NK-92 treated with Interleukin-12 subunit alpha and Interleukin-12 subunit beta, amount 100 ng/mL, for 24 hours (cell line): Measurements from ENCODE around the gene ZPBP.
"Not testable (repeated sequence)": the region's sequence is repeated elsewhere in the genome, so short reads cannot be mapped to it uniquely, and the experiment has no call there.

Source experiments
- DNase-seq: peaks from one replicate; lab custom pipeline; 2025; lab: John Stamatoyannopoulos, UW

Gene ZPBP

GRCh38 chr7:50092579-50093491 is at the start of gene ZPBP:
Gene ZPBP, minus strand, starts transcription at chr7:50093246. Its CDS starts 52 bp downstream, at chr7:50093194.
- DNase-seq = no peak

- no peak for DNase-seq
Observed at GRCh38 chr7:50142425-50143017, 49.5 kb upstream of the ZPBP start.

DNA sequence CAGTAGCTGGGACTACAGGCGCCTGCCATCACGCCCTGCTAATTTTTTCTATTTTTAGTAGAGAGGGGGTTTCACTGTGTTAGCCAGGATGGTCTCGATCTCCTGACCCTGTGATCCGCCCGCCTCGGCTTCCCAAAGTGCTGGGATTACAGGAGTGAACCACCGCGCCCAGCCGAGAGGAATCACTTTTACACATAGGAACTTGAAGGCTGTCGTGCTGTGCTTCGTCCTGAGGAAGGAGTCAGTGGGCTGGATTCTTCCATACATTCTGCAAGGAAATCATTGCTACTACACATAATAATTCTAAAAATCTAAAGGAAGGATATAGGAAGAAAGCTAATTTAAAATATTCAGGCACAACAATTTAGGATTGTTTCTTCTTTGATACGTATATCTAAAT is 48.8 kb upstream of the ZPBP start:
- DNase-seq = no peak

GRCh38 chr7:50141131-50141530 is 48.1 kb upstream of the ZPBP start:
- no peak for DNase-seq

DNA sequence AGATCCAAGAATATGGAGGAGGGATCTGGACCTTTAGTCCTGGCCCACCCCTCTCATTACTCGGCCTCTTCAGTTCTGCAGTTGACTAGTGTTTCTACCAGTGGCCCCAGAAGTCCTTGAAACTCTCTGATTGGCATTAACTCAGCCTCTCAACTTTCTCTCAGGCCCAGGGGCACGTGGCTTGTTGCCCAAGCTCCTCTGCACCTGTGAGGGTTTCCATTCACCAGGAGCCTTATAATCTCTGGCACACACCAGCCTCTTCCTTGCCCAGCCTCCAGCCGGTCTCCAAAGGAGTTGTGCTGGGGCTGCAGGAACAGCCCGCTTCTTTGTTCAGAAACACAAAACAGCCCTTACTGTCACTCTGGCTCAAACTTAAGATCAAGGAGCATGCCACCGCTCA is 47.6 kb upstream of the ZPBP start:
- DNase-seq = no peak

- no peak for DNase-seq
Observed at GRCh38 chr7:50138101-50138500, 45.1 kb upstream of the ZPBP start.

GRCh38 chr7:50125766-50126165 is 32.7 kb upstream of the ZPBP start:
- no peak for DNase-seq

DNA sequence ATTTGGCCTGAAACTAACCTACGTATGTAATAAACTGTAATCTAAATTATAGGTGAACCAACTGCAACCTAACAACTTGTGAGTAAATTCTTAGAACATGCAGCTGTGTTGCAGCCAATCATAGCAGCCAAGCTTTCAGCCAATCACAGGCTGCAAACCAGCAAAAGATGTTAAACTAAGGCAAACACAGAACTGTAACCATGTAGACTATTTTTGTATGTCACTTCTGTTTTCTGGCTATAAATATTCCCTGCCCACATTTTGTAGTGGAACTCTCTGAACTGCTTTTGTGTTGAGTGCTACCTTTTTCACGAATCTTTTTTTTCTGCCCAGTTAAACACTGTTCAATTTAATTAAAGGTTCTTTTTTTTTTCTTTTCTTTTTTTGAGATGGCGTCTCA is 28.2 kb upstream of the ZPBP start:
- no peak for DNase-seq

DNA sequence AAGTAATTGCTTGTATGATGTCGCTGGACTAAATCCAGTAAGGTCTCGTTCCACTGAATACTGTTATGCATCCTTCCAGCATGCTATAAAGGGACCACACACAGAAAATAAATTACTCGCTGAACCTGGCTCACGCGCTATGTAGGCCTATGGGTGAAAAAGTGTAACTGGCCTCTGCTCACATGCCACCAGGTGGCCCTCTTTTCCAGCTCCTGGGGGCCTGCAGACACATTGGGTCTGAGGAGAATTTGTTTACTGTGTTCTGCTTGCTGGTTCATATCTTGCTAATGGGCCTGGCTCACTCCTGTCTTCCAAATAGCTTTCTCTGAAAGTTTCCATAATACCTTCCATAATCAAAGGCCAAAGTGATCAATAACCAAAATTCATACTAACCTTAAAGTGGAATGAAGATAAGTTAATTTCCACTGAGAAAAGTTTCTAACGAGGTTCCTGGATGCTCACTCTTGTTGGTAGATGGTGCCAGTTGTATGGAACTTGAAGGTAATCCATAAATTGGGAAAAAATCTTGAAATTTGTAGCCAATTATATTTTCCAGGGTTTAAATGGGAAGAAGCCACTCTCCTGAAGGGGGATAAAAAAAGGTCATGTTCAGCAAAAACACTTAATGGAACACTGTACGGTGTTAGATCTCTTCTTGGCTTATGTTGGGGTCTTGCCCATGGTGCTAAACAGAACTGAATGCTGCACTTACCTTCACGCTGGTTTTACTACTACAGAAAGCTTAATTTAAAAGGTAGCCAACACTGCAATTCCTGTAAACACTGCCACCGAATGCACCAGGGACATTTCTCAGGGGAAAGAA is 27.0 kb upstream of the ZPBP start:
- DNase-seq = no peak

DNA sequence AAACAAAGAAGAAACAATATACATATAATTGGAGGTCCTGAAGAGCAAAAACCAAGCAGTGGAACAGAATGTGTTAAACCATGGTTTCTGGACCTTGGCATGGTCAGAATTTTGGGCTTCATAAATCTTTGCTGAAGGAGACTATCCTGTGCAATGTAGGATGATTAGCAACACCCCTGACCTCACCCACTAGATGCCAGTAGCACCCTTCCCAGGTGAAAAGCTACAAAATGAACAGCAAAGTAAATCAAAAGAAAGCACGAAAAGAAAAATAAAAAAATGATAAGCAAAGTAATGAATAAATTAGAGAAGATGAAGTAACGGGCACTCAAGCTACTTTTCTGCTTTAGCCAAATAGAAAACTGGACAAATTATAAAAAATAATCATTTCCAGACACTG is 19.2 kb upstream of the ZPBP start:
- DNase-seq = no peak

DNA sequence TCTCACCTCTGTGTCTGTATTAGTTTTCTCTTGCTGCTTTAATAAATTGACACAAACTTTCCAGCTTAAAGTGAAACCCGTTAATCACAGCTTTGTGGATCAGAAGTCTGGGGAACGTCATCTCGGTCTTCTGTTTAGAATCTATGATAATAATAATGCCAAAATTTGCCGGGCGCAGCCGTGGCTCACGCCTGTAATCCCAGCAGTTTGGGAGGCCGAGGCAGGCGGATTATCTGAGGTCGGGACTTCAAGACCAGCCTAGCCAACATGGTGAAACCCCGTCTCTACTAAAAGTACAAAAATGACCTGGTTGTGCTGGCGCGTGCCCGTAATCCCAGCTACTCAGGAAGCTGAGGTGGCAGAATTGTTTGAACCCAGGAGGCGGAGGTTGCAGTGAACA is 8.8 kb upstream of the ZPBP start:
- no peak for DNase-seq

- no peak for DNase-seq
Observed at GRCh38 chr7:50095634-50096033, 2.6 kb upstream of the ZPBP start.

GRCh38 chr7:50088463-50089129 is 4.5 kb downstream of the ZPBP start:
- no peak for DNase-seq

DNA sequence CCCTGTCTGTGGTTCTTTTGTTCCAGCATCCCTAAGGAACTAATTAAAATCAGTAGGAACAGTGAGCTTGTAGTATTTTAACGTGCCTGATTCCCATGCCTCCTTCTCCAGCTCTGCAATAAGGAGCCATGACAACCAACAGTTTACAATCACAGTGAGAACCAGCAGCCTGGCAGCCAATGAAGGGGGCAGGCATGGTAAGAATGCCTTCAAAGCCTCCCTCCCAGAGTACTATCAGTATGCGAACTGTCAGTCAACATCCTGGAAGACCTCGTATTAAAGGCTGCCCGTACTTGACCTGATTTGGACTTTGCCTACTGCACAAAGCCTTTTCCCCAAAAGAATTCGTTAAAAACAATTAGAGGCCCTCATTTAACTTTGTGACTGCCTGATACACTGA is 7.7 kb downstream of the ZPBP start:
- no peak for DNase-seq

GRCh38 chr7:50073093-50073492 is 20.0 kb downstream of the ZPBP start:
- DNase-seq = no peak

DNA sequence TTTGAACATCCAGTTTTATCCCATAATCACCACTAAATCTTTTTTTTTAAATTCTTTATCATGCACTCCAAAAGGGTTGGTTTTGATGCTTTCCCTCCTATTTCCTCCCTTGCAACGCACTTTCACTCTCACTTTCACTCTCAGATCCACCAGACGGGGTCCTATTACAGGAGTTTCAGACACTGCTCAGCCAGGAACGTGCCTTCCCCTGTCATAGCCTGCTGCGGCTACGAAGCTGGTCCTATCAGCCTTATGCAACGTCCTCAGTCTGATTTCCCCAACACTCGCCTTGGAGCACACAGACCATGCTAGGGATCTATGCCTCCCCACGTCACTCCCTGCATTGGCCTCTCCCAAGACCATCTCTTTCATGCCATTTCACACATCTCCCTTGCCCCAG is 23.4 kb downstream of the ZPBP start:
- no peak for DNase-seq

DNA sequence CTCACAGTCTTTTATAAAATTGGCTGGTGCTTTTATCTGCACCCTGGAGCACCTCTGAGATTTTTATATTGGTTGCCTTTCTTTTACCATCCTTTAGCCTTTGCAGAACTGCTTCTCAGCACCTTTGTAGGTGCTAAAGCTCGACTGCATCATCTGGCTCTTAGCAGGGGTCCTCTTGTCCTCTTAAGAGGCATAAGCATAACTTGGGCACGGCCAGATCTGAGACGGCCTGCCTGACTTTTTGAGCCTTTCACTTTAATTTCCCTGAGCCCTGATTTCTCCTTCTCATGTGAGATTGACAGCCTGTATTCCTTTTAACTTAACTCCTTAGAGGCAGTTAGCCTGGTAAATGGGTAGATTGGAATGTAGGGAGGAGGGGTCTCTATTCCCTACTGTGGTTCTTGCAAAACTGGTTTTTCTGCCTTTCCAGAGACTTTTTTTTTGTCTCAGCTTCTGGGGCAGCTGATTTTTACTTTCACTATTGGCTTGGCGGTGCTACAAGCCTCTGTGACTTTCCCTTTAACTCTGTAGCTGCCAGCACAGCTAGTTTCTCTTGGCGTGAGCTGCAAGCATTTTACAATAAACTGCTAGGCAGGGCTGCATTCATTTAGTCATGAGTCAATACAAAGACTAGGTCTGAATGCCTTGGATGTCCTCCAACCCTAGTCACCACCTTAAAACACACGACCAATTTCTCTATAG is 24.0 kb downstream of the ZPBP start:
- DNase-seq = no peak

DNA sequence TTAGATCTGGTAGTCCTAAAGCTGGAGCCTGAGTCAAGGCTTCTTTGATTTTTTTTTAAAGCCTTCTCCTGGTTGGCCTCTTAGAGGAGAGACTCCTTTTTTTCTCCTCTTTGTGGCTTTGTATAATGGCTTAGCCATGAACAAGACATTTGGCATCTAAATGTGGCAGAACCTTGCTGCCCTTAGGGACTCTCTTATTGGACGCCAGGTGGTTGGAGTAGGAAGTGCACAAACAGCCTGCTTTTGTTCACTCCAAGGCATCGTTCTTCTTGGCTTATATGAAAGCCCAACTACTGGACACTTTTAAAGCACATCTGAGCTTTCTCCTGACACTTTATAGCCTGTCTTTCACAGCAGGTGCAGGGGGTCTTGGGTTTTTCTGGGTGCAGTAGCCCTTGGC is 25.0 kb downstream of the ZPBP start:
- DNase-seq = no peak

DNA sequence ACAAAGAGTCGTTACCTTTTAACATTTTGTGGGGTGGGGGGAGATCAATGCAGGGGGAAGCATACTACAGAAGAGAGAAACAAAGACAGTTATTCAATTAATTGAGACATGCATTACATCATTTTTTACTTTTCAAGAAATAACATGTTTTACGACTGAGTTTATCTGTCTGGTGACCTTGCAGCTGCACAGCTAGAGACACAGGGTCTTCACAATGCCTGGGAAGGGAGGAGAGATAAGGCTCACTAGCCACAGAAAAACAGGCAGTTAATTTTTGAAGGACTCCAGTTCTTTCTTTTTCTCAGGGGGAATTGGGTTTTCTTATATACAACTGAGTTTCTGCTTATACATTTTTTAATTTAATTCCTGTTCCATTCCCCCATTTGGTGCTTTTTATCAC is 30.1 kb downstream of the ZPBP start:
- DNase-seq = no peak

DNA sequence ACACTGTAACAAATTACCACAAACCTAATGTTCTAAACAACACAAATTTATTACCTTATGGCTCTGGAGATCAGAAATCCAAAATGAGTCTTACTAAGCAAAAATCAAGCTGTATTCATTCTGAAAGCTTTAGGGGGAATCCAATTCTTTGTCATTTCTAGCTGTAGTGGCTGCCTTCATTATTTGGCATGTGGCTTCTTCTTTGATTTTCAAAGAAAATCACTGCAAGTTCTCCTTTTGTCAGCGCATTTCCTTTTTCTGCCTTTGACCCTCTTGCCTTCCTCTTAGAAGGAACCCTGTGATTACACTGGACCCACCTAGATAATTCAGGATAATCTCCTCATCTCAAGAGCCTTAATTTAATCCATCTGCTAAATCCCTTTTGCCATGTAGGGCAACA is 36.9 kb downstream of the ZPBP start:
- no peak for DNase-seq

GRCh38 chr7:50047716-50048115 is 45.3 kb downstream of the ZPBP start:
- no peak for DNase-seq

DNA sequence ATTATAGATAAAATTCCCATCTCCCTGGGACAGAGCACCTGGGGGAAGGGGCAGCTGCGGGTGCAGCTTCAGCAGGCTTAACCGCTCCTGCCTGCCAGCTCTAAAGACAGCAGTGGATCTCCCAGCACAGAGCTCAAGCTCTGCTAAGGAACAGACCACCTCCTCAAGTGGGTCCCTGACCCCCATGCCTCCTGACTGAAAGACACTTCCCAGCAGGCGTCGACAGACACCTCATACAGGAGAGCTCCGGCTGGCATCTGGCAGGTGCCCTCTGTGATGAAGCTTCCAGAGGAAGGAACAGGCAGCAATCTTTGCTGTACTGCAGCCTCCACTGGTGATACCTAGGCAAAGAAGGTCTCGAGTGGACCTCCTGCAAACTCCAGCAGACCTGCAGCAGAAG is 51.9 kb downstream of the ZPBP start:
- DNase-seq = not testable (repeated sequence)
